Gastrocnemius medialis (tissue), 4 donors: ENCODE measurements around the gene CDK17. TPM values are rescaled to one million over a fixed set of nuclear protein-coding genes. Genes with fewer than 3 reads are reported as not detected.
A peak's percentile ranks its signal among the peaks of the same experiment; 100 is the strongest.

Experiments used
- ATAC-seq, 2 donors: fragments of 150-250 bp; one replicate each; pipeline ENCODE4 v1.9.1; 2016
- DNase-seq, 2 donors: peaks; one replicate each; pipeline ENCODE4 v3.0.0-alpha.2; 2019
- H3K27ac ChIP-seq, 4 donors: fragments of 200-600 bp; sonication (generic); 1 replicate in 1 of 4; 2 replicates in 3 of 4; pipeline ENCODE4 v1.5.1; 2016 to 2018; ENCODE audit warnings: mild to moderate bottlenecking in 2 of 4, moderate library complexity in 1 of 4
- H3K27me3 ChIP-seq, 3 donors: fragments of 200-600 bp; sonication (generic) in 2 of 3; 1 replicate in 1 of 3; 2 replicates in 2 of 3; pipeline versions ENCODE4 v1.5.1 to v1.6.0; 2016 to 2019; ENCODE audit warnings: mild to moderate bottlenecking in 1 of 3, moderate library complexity in 1 of 3
- H3K36me3 ChIP-seq, 2 donors: fragments of 200-600 bp; sonication (generic) in 1 of 2; one replicate each; pipeline ENCODE4 v1.5.1; 2017 to 2018
- H3K4me1 ChIP-seq, 2 donors: fragments of 200-600 bp; sonication (generic) in 1 of 2; one replicate each; pipeline ENCODE4 v1.5.1; 2016 to 2017; ENCODE audit warnings: mild to moderate bottlenecking in 2 of 2
- H3K4me3 ChIP-seq, 4 donors: fragments of 200-600 bp; sonication (generic) in 3 of 4; 1 replicate in 1 of 4; 2 replicates in 3 of 4; pipeline ENCODE4 v1.5.1; 2016 to 2019; ENCODE audit warnings: mild to moderate bottlenecking in 2 of 4
- H3K9me3 ChIP-seq, 3 donors: fragments of 200-600 bp; sonication (generic) in 2 of 3; 1 replicate in 1 of 3; 2 replicates in 2 of 3; pipeline ENCODE4 v1.5.1; 2016 to 2019
- CTCF ChIP-seq, 5 experiments: fragments of 450-650 bp in 3 of 5; fragments of 200-600 bp in 2 of 5; sonication (generic) in 2 of 5; IDR thresholded peaks in 4 of 5; conservative IDR thresholded peaks in 1 of 5; 1 replicate in 4 of 5; 2 replicates in 1 of 5; pipeline ENCODE4 v1.5.1; 2016 to 2019; ENCODE audit warnings: antibody characterized with exemption in 5 of 5, mild to moderate bottlenecking in 3 of 5, moderate library complexity in 3 of 5
- POLR2A ChIP-seq, 2 donors: fragments of 450-650 bp; IDR thresholded peaks; one replicate each; pipeline ENCODE4 v1.6.1; 2017; ENCODE audit warnings: antibody characterized with exemption in 2 of 2, mild to moderate bottlenecking in 2 of 2, moderate library complexity in 2 of 2
- in situ Hi-C, 4 donors: fragments of 200-750 bp; cut with MboI; loops; one replicate each; pipeline versions ENCODE4 v1.15.0 to v1.8.0; 2017; ENCODE audit warnings: low sequenced_read_pairs in 4 of 4
- intact Hi-C: fragments of 100-400 bp; cut with DNase I; formaldehyde crosslinking; loops from one replicate; pipeline ENCODE4 v1.15.1; 2023; ENCODE audit warnings: low total_unique reads
- total RNA-seq, 4 donors: library from RNA; depleted of rRNA; stranded (reverse); fragments of >200 nt; gene quantifications; one replicate each; pipeline versions ENCODE4 v1.1.0 to v1.2.3, GENCODE V29; 2016

Gene CDK17
- total RNA-seq, 4 donors from 2014 or later: 10.9 to 25.1 (median 20.9) TPM

GRCh38 chr12:96376865-96377264 lies 23.4 kb downstream of the CDK17 start:
- Histone ChIP-seq H3K4me1 (peaks cover 38 to 44% of the 10 kb centered on the region in 2 donors), H3K36me3 (no peaks in the 10 kb centered on the region), H3K4me3 (no peak overlapping the region), H3K27ac (peak overlapping the region in 3 of 4 donors; percentile 12 to 49 (median 44)), H3K27me3 (no peaks in the 10 kb centered on the region), H3K9me3 (no peaks in the 10 kb centered on the region)
- ATAC-seq (no peak), DNase-seq (no peak)
- TF ChIP-seq POLR2A (IDR thresholded peaks at IDR 0.05) (no peak), CTCF (IDR thresholded peaks at IDR 0.05 in 4 of 5, conservative IDR thresholded peaks at IDR 0.05 in 1 of 5) (no peak)
- in situ Hi-C loops (no loop called here), intact Hi-C loops (no loop called here)

GRCh38 chr12:96375841-96376604 lies 24.2 kb downstream of the CDK17 start:
- Histone ChIP-seq H3K36me3 (no peaks in the 10 kb centered on the region), H3K27ac (peak overlapping the region in 3 of 4 donors; percentile 14 to 49 (median 47)), H3K9me3 (no peaks in the 10 kb centered on the region), H3K27me3 (no peaks in the 10 kb centered on the region), H3K4me1 (peaks cover 40 to 52% of the 10 kb centered on the region in 2 donors), H3K4me3 (no peak overlapping the region)
- ATAC-seq (peak; percentile 39 to 70), DNase-seq (no peak)
- intact Hi-C loops (no loop called here), in situ Hi-C loops (no loop called here)
- TF ChIP-seq CTCF (IDR thresholded peaks at IDR 0.05 in 4 of 5, conservative IDR thresholded peaks at IDR 0.05 in 1 of 5) (no peak), POLR2A (IDR thresholded peaks at IDR 0.05) (no peak)

- ATAC-seq (no peak), DNase-seq (no peak)
- no peaks in the 10 kb centered on the region for H3K36me3 ChIP-seq
- in situ Hi-C loops (no loop called here), intact Hi-C loops (no loop called here)
- H3K4me3 ChIP-seq: no peak overlapping the region
- no peaks in the 10 kb centered on the region for H3K27me3 ChIP-seq
- no peak for TF ChIP-seq CTCF (IDR thresholded peaks at IDR 0.05 in 4 of 5, conservative IDR thresholded peaks at IDR 0.05 in 1 of 5)
- TF ChIP-seq POLR2A (IDR thresholded peaks at IDR 0.05): no peak
- H3K9me3 ChIP-seq: no peaks in the 10 kb centered on the region
- H3K27ac ChIP-seq: peak overlapping the region in 3 of 4 donors; percentile 14 to 47 (median 33)
- peaks cover 37 to 58% of the 10 kb centered on the region in 2 donors for H3K4me1 ChIP-seq
Measured at GRCh38 chr12:96375170-96375569, 25.1 kb downstream of the CDK17 start.

GRCh38 chr12:96371790-96372699 lies 28.2 kb downstream of the CDK17 start:
- Histone ChIP-seq H3K4me3 (no peak overlapping the region), H3K36me3 (no peaks in the 10 kb centered on the region), H3K9me3 (no peaks in the 10 kb centered on the region), H3K4me1 (peaks cover 46 to 69% of the 10 kb centered on the region in 2 donors), H3K27ac (peak overlapping the region in 2 of 4 donors; percentile 32 to 35), H3K27me3 (no peaks in the 10 kb centered on the region)
- TF ChIP-seq CTCF (IDR thresholded peaks at IDR 0.05 in 4 of 5, conservative IDR thresholded peaks at IDR 0.05 in 1 of 5): no peak
- TF ChIP-seq POLR2A (IDR thresholded peaks at IDR 0.05): no peak
- intact Hi-C loops (no loop called here), in situ Hi-C loops (no loop called here)
- DNase-seq: no peak
- ATAC-seq: no peak
